Activated naive CD8-positive, alpha-beta T cell treated with anti-CD3 and anti-CD28 coated beads for 36 hours (primary cell): ENCODE measurements around the gene SIAH3. TPM values are rescaled to one million over a fixed set of nuclear protein-coding genes. Genes with fewer than 3 reads are reported as not detected.
"Not testable (repeated sequence)": the region's sequence is repeated elsewhere in the genome, so short reads cannot be mapped to it uniquely, and the experiment has no call there.

Source experiments
- DNase-seq: peaks from one replicate; pipeline ENCODE4 v3.0.0; 2021
- H3K27ac Mint-ChIP-seq: one replicate; pipeline ENCODE4 v1.8.0; 2022; ENCODE audit warnings: mild to moderate bottlenecking, moderate library complexity, mixed read lengths
- H3K27me3 Mint-ChIP-seq: one replicate; pipeline ENCODE4 v1.8.0; 2022; ENCODE audit warnings: mild to moderate bottlenecking, mixed read lengths
- H3K36me3 Mint-ChIP-seq: one replicate; pipeline ENCODE4 v1.8.0; 2021; ENCODE audit warnings: mild to moderate bottlenecking, mixed read lengths
- H3K4me1 Mint-ChIP-seq: one replicate; pipeline ENCODE4 v1.8.0; 2021; ENCODE audit warnings: mixed read lengths
- H3K4me3 Mint-ChIP-seq: one replicate; pipeline ENCODE4 v1.8.0; 2022; ENCODE audit warnings: mild to moderate bottlenecking, moderate library complexity, mixed read lengths
- H3K9me3 Mint-ChIP-seq: one replicate; pipeline ENCODE4 v1.8.0; 2022; ENCODE audit warnings: mixed read lengths
- total RNA-seq, 2 experiments: library from RNA; stranded (reverse); gene quantifications; one replicate each; pipeline ENCODE4 v1.2.3, GENCODE V29; 2021

SIAH3 gene
- total RNA-seq, 2 experiments from 2014 or later, result 0.30 to 0.33 TPM

- not testable (repeated sequence) for DNase-seq, H3K27ac Mint-ChIP-seq, H3K4me1 Mint-ChIP-seq, H3K9me3 Mint-ChIP-seq, H3K36me3 Mint-ChIP-seq, H3K27me3 Mint-ChIP-seq, H3K4me3 Mint-ChIP-seq
These were observed 94.0 kb downstream of the SIAH3 start for GRCh38 chr13:45757589-45757988.

DNA sequence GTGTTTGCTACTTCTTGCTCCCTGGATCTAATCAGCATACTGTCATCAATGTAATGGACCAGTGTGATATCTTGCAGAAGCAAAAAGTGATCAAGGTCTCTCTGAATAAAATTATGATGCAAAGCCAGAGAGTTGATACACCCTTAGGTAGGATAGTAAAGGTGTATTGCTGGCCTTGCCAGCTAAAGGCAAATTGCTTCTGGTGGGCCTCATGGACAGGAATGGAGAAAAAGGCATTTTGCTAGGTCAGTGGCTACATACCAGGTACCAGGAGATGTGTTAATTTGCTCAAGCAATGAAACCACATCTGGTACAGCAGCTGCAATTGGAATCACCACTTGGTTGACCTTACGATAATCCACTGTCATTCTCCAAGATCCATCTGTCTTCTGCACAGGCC lies 95.1 kb downstream of the SIAH3 start:
- H3K4me1 Mint-ChIP-seq, H3K4me3 Mint-ChIP-seq, H3K27ac Mint-ChIP-seq, H3K27me3 Mint-ChIP-seq, H3K36me3 Mint-ChIP-seq, H3K9me3 Mint-ChIP-seq, DNase-seq: not testable (repeated sequence)

GRCh38 chr13:45752510-45752909 lies 99.0 kb downstream of the SIAH3 start:
- peaks cover under 1% of the 10 kb centered on the region for H3K9me3 Mint-ChIP-seq
- no peaks in the 10 kb centered on the region for H3K36me3 Mint-ChIP-seq
- H3K27ac Mint-ChIP-seq, result no peak overlapping the region

GRCh38 chr13:45751885-45752284 lies 99.7 kb downstream of the SIAH3 start:
- Mint-ChIP-seq H3K9me3 (no peaks in the 10 kb centered on the region), H3K4me3 (no peak overlapping the region), H3K4me1 (no peaks in the 10 kb centered on the region), H3K36me3 (no peaks in the 10 kb centered on the region), H3K27me3 (no peaks in the 10 kb centered on the region), H3K27ac (no peak overlapping the region)
- no peak for DNase-seq

More at GRCh38 chr13:45752510-45752909, 99.0 kb downstream of the SIAH3 start:
- Mint-ChIP-seq H3K4me3 (no peak overlapping the region), H3K4me1 (no peaks in the 10 kb centered on the region), H3K27me3 (no peaks in the 10 kb centered on the region)
- DNase-seq, result no peak

GRCh38 chr13:45750566-45750965 lies 101.0 kb downstream of the SIAH3 start:
- Mint-ChIP-seq H3K27me3 (peaks cover 3% of the 10 kb centered on the region), H3K36me3 (no peaks in the 10 kb centered on the region), H3K4me3 (no peak overlapping the region), H3K4me1 (no peaks in the 10 kb centered on the region), H3K27ac (no peak overlapping the region), H3K9me3 (no peaks in the 10 kb centered on the region)
- no peak for DNase-seq

DNA sequence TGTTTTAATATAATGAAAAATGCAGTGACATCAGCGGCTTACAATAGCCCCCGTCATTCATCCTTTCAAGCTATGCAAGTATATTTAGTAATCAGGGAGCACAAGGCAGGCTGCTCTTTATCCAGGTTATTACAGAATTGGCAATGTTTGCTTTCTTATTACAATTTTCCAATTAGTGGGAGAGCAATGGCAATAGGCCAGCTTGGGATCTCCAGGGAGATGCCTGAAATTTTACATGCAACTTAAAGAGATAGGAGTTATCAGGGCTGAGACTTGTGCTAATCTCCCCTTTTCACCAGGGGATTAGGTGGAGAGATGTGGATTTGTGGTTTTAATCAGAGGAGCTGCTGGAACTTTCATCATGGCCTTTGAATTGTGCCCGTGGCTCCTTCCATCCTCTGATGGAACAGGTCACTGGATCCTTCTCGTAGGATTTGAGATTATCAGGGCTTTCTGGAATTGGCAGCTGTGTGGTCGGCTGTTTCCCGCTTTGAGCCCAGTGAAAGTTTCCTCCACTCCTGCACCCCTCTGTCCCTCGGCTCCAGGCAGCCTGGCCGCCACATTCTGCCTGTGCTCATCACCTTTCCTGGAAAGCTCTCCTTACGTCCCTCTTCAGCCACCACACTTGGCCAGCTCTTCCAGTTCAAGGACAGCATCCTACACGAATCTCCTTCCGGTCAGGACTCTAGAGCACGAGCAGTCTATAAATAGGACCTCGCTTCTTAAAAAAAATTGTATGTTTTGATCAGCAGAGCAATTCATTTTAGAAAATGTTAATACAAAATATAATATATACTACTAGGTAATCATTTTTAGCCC lies 102.4 kb downstream of the SIAH3 start:
- H3K27ac Mint-ChIP-seq, result no peak overlapping the region
- no peak overlapping the region for H3K4me3 Mint-ChIP-seq
- H3K27me3 Mint-ChIP-seq, result peaks cover 4% of the 10 kb centered on the region
- no peaks in the 10 kb centered on the region for H3K9me3 Mint-ChIP-seq
- no peak for DNase-seq
- H3K36me3 Mint-ChIP-seq, result no peaks in the 10 kb centered on the region
- no peaks in the 10 kb centered on the region for H3K4me1 Mint-ChIP-seq

DNA sequence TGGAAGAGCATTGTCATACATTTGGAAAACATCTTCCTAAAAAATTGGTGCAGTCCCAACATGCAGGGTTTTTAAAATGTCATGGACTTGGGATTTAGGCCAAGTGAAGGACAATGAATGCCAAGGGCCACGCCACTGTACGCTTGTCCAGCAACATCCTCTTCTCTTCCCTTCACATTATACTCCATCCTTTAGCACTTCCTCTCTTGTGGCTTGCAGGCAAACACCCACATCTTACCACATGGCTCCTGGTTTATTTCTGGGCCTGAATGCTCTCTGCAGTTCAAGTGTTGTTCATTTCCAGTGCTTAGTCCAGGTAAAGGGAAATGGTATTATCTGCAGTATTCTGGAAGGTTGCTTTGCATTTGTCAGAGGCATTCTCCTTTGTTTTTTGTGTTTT lies 104.5 kb downstream of the SIAH3 start:
- Mint-ChIP-seq H3K4me1 (no peaks in the 10 kb centered on the region), H3K27ac (no peak overlapping the region), H3K27me3 (peaks cover 4% of the 10 kb centered on the region), H3K4me3 (no peak overlapping the region), H3K36me3 (no peaks in the 10 kb centered on the region), H3K9me3 (no peaks in the 10 kb centered on the region)
- no peak for DNase-seq

GRCh38 chr13:45744979-45745378 lies 106.6 kb downstream of the SIAH3 start:
- Mint-ChIP-seq H3K4me3 (no peak overlapping the region), H3K27me3 (peaks cover 4% of the 10 kb centered on the region), H3K4me1 (no peaks in the 10 kb centered on the region), H3K36me3 (no peaks in the 10 kb centered on the region), H3K27ac (no peak overlapping the region), H3K9me3 (no peaks in the 10 kb centered on the region)
- no peak for DNase-seq

GRCh38 chr13:45742985-45743384 lies 108.6 kb downstream of the SIAH3 start:
- Mint-ChIP-seq H3K4me3 (no peak overlapping the region), H3K27ac (no peak overlapping the region), H3K9me3 (no peaks in the 10 kb centered on the region), H3K27me3 (peaks cover 4% of the 10 kb centered on the region), H3K36me3 (no peaks in the 10 kb centered on the region), H3K4me1 (no peaks in the 10 kb centered on the region)
- no peak for DNase-seq

DNA sequence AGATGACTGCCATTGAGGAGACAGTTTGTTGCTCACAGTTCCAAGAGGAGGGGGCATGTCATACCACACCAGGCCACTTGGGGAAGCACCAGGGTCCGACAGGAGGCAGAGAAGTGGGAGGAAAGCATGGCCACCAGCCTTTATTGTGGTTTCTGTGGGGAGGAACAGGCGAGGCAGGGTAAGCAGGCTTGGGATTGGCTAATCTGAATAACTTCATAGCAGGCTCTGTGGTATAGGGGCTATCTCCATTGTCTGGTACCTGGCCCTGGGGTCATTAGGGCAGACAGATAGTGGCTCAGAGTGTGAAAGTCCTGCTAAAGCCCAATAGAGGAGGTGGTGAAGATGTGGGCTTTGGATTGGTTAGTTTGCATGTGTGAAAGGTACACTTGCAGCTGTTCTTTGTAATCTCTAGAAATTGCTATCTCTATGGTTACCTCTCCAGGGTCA lies 114.0 kb downstream of the SIAH3 start:
- H3K27me3 Mint-ChIP-seq, result no peaks in the 10 kb centered on the region
- H3K4me3 Mint-ChIP-seq, result no peak overlapping the region
- DNase-seq, result peak; percentile 34
- H3K4me1 Mint-ChIP-seq, result peaks cover 3% of the 10 kb centered on the region
- H3K9me3 Mint-ChIP-seq, result no peaks in the 10 kb centered on the region
- peaks cover 3% of the 10 kb centered on the region for H3K36me3 Mint-ChIP-seq
- H3K27ac Mint-ChIP-seq, result no peak overlapping the region

GRCh38 chr13:45733361-45733760 lies 118.2 kb downstream of the SIAH3 start:
- H3K36me3 Mint-ChIP-seq, result peaks cover 3% of the 10 kb centered on the region
- no peak overlapping the region for H3K4me3 Mint-ChIP-seq
- H3K9me3 Mint-ChIP-seq, result no peaks in the 10 kb centered on the region
- H3K4me1 Mint-ChIP-seq, result peaks cover 3% of the 10 kb centered on the region
- no peaks in the 10 kb centered on the region for H3K27me3 Mint-ChIP-seq
- no peak overlapping the region for H3K27ac Mint-ChIP-seq
- DNase-seq, result no peak

- Mint-ChIP-seq H3K27me3 (peaks cover 2% of the 10 kb centered on the region), H3K4me3 (no peak overlapping the region), H3K9me3 (no peaks in the 10 kb centered on the region), H3K36me3 (peaks cover 3% of the 10 kb centered on the region), H3K4me1 (peaks cover 3% of the 10 kb centered on the region), H3K27ac (no peak overlapping the region)
- DNase-seq, result no peak
These were observed 118.6 kb downstream of the SIAH3 start for GRCh38 chr13:45732916-45733315.

DNA sequence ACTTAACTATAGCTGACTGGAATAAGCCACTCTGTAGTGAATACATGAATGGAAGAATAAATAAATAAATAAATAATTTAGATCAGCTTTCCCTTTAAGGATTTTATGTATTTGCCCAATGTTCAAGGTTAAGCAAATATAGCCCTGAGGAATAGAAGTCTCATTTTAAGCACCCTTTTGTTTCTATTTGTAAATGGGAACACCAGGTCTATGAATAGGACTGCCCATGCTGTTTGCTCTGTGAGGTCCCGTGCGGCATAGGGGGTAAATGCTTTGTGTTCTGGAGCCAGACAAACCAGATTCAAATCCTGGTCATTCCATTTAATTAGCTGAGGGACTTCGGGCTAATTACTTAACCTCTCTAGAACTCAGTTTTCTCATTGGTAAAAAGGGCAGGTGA lies 120.1 kb downstream of the SIAH3 start:
- no peak for DNase-seq
- Mint-ChIP-seq H3K4me1 (no peaks in the 10 kb centered on the region), H3K4me3 (no peak overlapping the region), H3K27ac (no peak overlapping the region), H3K36me3 (peaks cover 3% of the 10 kb centered on the region), H3K27me3 (peaks cover 3% of the 10 kb centered on the region), H3K9me3 (no peaks in the 10 kb centered on the region)

DNA sequence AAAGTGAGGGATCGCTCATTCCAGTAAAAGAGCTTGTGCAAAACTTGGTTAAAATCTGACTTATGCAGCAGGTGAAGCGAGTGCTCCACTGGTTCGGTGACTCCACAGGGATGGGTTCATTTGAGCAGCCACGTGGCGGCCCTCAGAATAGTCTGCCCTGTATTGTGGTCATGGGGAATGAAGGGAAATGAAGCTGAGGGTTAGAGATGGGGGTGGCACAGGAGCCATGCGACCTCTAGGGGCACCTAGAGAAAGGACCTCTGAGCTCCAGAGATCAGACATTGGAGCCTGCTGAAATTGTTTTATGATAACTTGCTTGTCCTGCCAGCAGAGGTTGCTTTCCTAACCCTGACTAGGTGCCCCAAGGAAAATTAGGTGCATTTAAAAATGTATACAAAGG lies 122.8 kb downstream of the SIAH3 start:
- no peaks in the 10 kb centered on the region for H3K4me1 Mint-ChIP-seq
- no peaks in the 10 kb centered on the region for H3K9me3 Mint-ChIP-seq
- H3K27ac Mint-ChIP-seq, result no peak overlapping the region
- no peak overlapping the region for H3K4me3 Mint-ChIP-seq
- peaks cover 3% of the 10 kb centered on the region for H3K27me3 Mint-ChIP-seq
- no peak for DNase-seq
- H3K36me3 Mint-ChIP-seq, result no peaks in the 10 kb centered on the region
